Measurements from ENCODE around the gene HMCN2.

Gene HMCN2

DNA sequence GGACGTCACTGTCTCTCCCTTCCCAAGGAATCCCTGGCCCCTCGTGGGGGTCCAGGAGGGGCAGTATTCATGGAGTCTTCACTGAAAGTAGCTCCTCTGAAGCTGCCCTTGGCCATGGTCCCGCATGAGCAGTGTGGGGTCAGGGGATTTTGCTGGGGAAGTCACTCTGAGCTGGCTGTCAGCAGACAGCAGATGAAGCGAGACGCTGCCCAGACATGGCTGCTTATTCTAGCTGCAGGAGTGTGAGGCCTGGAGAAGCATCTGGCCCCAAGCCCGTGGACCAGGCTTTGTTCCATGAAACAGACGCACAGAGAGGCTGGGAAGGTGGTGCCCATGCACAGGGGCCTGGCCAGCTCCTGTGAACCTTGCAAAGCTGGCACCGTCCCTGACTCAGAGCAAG lies 157.7 kb downstream of the HMCN2 start:
- no peaks in the 10 kb centered on the region for H3K9me2 ChIP-seq (replicated peaks; ENCODE audit: insufficient read depth, low read length)
- no peaks in the 10 kb centered on the region for H3F3A ChIP-seq (ENCODE audit: insufficient read depth, low read length)
- H3K4me3 ChIP-seq (ENCODE audit: low read length), result no peak overlapping the region
- no peaks in the 10 kb centered on the region for H3K9me3 ChIP-seq (replicated peaks; ENCODE audit: insufficient read depth, low read length)
- no peaks in the 10 kb centered on the region for H3K79me2 ChIP-seq (ENCODE audit: low read length)
- H2AFZ ChIP-seq (ENCODE audit: low read length), result no peak overlapping the region
- peaks cover 95% of the 10 kb centered on the region for H3K27me3 ChIP-seq (replicated peaks; ENCODE audit: insufficient read depth, low read length)
- no peak overlapping the region for H3K4me2 ChIP-seq (ENCODE audit: low read depth, low read length)
- H3K27ac ChIP-seq (ENCODE audit: low read length), result no peak overlapping the region
- no peak for DNase-seq
- H3K9ac ChIP-seq (ENCODE audit: low read length), result no peak overlapping the region
- H4K20me1 ChIP-seq (ENCODE audit: insufficient read depth, low read length), result no peaks in the 10 kb centered on the region
- H3K36me3 ChIP-seq (replicated peaks; ENCODE audit: insufficient read depth, low read length), result no peaks in the 10 kb centered on the region
- H3K4me1 ChIP-seq (ENCODE audit: low read length), result no peaks in the 10 kb centered on the region
- TF ChIP-seq, protein P1, sequence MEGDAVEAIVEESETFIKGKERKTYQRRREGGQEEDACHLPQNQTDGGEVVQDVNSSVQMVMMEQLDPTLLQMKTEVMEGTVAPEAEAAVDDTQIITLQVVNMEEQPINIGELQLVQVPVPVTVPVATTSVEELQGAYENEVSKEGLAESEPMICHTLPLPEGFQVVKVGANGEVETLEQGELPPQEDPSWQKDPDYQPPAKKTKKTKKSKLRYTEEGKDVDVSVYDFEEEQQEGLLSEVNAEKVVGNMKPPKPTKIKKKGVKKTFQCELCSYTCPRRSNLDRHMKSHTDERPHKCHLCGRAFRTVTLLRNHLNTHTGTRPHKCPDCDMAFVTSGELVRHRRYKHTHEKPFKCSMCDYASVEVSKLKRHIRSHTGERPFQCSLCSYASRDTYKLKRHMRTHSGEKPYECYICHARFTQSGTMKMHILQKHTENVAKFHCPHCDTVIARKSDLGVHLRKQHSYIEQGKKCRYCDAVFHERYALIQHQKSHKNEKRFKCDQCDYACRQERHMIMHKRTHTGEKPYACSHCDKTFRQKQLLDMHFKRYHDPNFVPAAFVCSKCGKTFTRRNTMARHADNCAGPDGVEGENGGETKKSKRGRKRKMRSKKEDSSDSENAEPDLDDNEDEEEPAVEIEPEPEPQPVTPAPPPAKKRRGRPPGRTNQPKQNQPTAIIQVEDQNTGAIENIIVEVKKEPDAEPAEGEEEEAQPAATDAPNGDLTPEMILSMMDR (IDR thresholded peaks at IDR 0.05; ENCODE audit: low read length), result no peak
- TF ChIP-seq EZH2phosphoT487 (IDR thresholded peaks at IDR 0.05; ENCODE audit: low read length) (no peak), EZH2 (optimal IDR thresholded peaks at IDR 0.05; ENCODE audit: low read depth, low read length) (no peak)

DNA sequence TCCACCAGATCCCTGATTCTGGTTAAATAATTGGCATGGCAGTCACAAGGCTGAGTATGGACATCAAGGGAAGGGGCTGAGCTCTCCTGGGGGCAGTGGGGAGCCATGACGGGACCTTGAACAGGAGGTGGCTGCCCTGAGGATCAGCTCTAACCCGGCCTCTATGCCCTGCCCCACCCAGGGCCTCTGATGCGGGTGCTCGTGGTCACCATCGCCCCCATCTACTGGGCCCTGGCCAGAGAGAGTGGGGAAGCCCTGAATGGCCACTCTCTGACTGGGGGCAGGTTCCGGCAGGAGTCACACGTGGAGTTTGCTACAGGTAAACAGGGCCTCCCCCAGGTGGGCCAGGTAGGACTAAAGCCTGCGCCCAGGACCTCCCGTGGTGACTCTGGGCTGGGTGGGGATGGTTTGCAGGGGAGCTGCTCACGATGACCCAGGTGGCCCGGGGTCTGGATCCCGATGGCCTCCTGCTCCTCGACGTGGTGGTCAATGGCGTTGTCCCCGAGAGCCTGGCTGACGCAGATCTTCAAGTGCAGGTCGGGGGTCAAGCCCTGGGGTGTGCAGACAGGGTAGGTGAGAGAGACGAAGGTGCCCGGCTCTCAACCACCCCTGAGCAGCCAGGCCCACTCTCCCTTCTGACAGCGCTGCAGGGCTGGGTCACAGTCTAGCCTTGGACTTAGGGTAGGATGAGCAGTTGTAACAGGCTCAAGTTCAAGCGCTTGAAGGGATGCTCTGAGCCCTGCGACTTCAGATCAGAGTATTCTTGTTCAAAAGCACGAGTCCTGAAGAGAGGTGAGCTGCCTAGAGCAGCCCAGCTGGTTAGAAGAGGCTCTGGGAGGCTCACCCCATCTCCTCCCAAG lies 159.3 kb downstream of the HMCN2 start:
- Histone ChIP-seq H3K9me2 (replicated peaks; ENCODE audit: insufficient read depth, low read length) (no peaks in the 10 kb centered on the region), H3K4me3 (ENCODE audit: low read length) (no peak overlapping the region), H4K20me1 (ENCODE audit: insufficient read depth, low read length) (no peaks in the 10 kb centered on the region), H3K4me2 (ENCODE audit: low read depth, low read length) (no peak overlapping the region), H3K79me2 (ENCODE audit: low read length) (no peaks in the 10 kb centered on the region), H3K36me3 (replicated peaks; ENCODE audit: insufficient read depth, low read length) (no peaks in the 10 kb centered on the region), H3K9ac (ENCODE audit: low read length) (no peak overlapping the region), H2AFZ (ENCODE audit: low read length) (no peak overlapping the region), H3K9me3 (replicated peaks; ENCODE audit: insufficient read depth, low read length) (no peaks in the 10 kb centered on the region), H3K4me1 (ENCODE audit: low read length) (no peaks in the 10 kb centered on the region), H3K27ac (ENCODE audit: low read length) (no peak overlapping the region), H3F3A (ENCODE audit: insufficient read depth, low read length) (no peaks in the 10 kb centered on the region), H3K27me3 (replicated peaks; ENCODE audit: insufficient read depth, low read length) (peaks cover 95% of the 10 kb centered on the region)
- no peak for DNase-seq
- TF ChIP-seq, protein P1 (IDR thresholded peaks at IDR 0.05; ENCODE audit: low read length), result no peak
- TF ChIP-seq EZH2phosphoT487 (IDR thresholded peaks at IDR 0.05; ENCODE audit: low read length) (no peak), EZH2 (optimal IDR thresholded peaks at IDR 0.05; ENCODE audit: low read depth, low read length) (no peak)

DNA sequence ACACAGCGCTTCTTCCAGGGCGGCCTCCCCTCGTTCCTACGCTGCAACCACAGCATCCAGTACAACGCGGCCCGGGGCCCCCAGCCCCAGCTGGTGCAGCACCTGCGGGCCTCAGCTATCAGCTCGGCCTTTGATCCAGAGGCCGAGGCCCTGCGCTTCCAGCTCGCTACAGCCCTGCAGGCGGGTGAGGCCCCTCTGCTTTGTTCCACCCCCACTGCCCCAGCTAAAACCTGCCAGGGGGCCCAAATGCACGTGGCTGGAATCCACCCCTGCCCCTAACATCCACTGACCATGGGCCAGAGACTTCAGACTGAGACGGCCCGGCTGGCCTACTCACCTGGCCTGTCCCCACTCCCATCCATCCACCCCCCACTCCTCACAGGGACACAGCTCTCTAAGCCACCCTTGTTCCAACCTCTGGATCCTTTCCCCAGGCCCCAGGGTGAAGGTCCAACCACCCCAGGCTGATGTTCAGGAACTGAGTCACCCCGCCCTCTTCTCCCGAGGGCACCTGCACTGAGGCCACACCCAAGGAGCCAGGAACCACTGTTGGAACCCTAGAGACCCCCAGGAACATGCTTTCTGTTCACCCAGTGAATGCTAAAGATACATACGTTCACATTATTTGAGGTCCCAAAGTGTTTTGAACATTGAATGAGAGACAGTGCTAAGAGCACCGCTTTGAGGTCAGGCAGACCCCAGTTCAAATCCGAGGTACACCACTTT lies 160.3 kb downstream of the HMCN2 start:
- Histone ChIP-seq H3K27me3 (replicated peaks; ENCODE audit: insufficient read depth, low read length) (peaks cover 96% of the 10 kb centered on the region), H3K9me3 (replicated peaks; ENCODE audit: insufficient read depth, low read length) (no peaks in the 10 kb centered on the region), H3K79me2 (ENCODE audit: low read length) (no peaks in the 10 kb centered on the region), H3F3A (ENCODE audit: insufficient read depth, low read length) (no peaks in the 10 kb centered on the region), H3K36me3 (replicated peaks; ENCODE audit: insufficient read depth, low read length) (no peaks in the 10 kb centered on the region), H3K27ac (ENCODE audit: low read length) (no peak overlapping the region), H3K9me2 (replicated peaks; ENCODE audit: insufficient read depth, low read length) (no peaks in the 10 kb centered on the region), H3K9ac (ENCODE audit: low read length) (no peak overlapping the region), H3K4me1 (ENCODE audit: low read length) (no peaks in the 10 kb centered on the region), H3K4me2 (ENCODE audit: low read depth, low read length) (no peak overlapping the region), H3K4me3 (ENCODE audit: low read length) (no peak overlapping the region), H2AFZ (ENCODE audit: low read length) (no peak overlapping the region), H4K20me1 (ENCODE audit: insufficient read depth, low read length) (no peaks in the 10 kb centered on the region)
- TF ChIP-seq EZH2phosphoT487 (IDR thresholded peaks at IDR 0.05; ENCODE audit: low read length), result no peak
- TF ChIP-seq, protein P1 (IDR thresholded peaks at IDR 0.05; ENCODE audit: low read length), result no peak
- TF ChIP-seq EZH2 (optimal IDR thresholded peaks at IDR 0.05; ENCODE audit: low read depth, low read length), result no peak
- DNase-seq, result no peak
